ENCODE results near the gene CLDN6. TPM values are rescaled to one million over a fixed set of nuclear protein-coding genes. Genes with fewer than 3 reads are reported as not detected.

CLDN6 gene
- total and polyA plus RNA-seq, 2 of the 13 experiments (the other 11 are each of a cell fraction or from before 2014, with no cell fraction given), result 5.9 to 7.6 TPM

GRCh38 chr16:3020604-3021448, 2.8 kb upstream of the CLDN6 start (continued):
- TF ChIP-seq HINFP (CRISPR knock-in tag; IDR thresholded peaks at IDR 0.05; ENCODE audit: low read depth) (peak; percentile 89), ZNF253 (CRISPR knock-in tag; IDR thresholded peaks at IDR 0.05; ENCODE audit: borderline replicate concordance) (no peak), ZNF484 (CRISPR knock-in tag; IDR thresholded peaks at IDR 0.05; ENCODE audit: borderline replicate concordance, low read depth) (no peak), ZNF766 (CRISPR knock-in tag; IDR thresholded peaks at IDR 0.05; ENCODE audit: borderline replicate concordance) (no peak), CENPT (CRISPR knock-in tag; IDR thresholded peaks at IDR 0.05; ENCODE audit: low read depth) (no peak), NBN (conservative IDR thresholded peaks at IDR 0.05) (no peak), ZKSCAN1 (IDR thresholded peaks at IDR 0.05; ENCODE audit: low read length) (no peak), CHD4 (IDR thresholded peaks at IDR 0.05; ENCODE audit: borderline replicate concordance, low read length) (no peak), HNRNPH1 (optimal IDR thresholded peaks at IDR 0.05; ENCODE audit: low read depth, low read length) (peak; percentile 24), ZNF564 (CRISPR knock-in tag; IDR thresholded peaks at IDR 0.05) (no peak; the same call in 1 of the 2 replicates), SRSF4 (IDR thresholded peaks at IDR 0.05; ENCODE audit: low read depth, low read length, poor library complexity, severe bottlenecking) (no peak), ZNF552 (CRISPR knock-in tag; IDR thresholded peaks at IDR 0.05; ENCODE audit: borderline replicate concordance) (no peak; the same call in 1 of the 2 replicates), HMG20B (CRISPR knock-in tag; conservative IDR thresholded peaks at IDR 0.05) (peak; percentile 48), NFKBIZ (CRISPR knock-in tag; IDR thresholded peaks at IDR 0.05) (no peak; the same call in 1 of the 2 replicates), ZFAT (CRISPR knock-in tag; conservative IDR thresholded peaks at IDR 0.05) (no peak), ZNF33A (CRISPR knock-in tag; IDR thresholded peaks at IDR 0.05; ENCODE audit: borderline replicate concordance) (no peak), GMEB1 (CRISPR knock-in tag; IDR thresholded peaks at IDR 0.05; ENCODE audit: borderline replicate concordance) (peak; percentile 59; the same call in 1 of the 2 replicates), ZBTB25 (CRISPR knock-in tag; IDR thresholded peaks at IDR 0.05) (peak; percentile 98), ZBTB4 (CRISPR knock-in tag; IDR thresholded peaks at IDR 0.05; ENCODE audit: borderline replicate concordance) (no peak; the same call in 1 of the 2 replicates), ZNF235 (CRISPR knock-in tag; IDR thresholded peaks at IDR 0.05; ENCODE audit: borderline replicate concordance) (no peak), ZBTB8A (CRISPR knock-in tag; IDR thresholded peaks at IDR 0.05; ENCODE audit: borderline replicate concordance, low read depth) (no peak), ZNF644 (CRISPR knock-in tag; IDR thresholded peaks at IDR 0.05; ENCODE audit: low read depth) (no peak)
